RWPE1 (cell line): ENCODE results near the gene NUDT1.

Experiments
- CTCF ChIA-PET: fragments of 350-600 bp; sonication (Branson Sonifier 250); formaldehyde crosslinking; extraction: SDS; loops from one replicate; lab custom pipeline; 2021; lab: Yijun Ruan, JAX
- POLR2A ChIA-PET: fragments of 400-600 bp; formaldehyde crosslinking; extraction: SDS; loops from one replicate; lab custom pipeline; 2020; ENCODE audit warnings: antibody characterized with exemption; ENCODE audit not compliant: low non-redundant PET; lab: Yijun Ruan, JAX
- DNase-seq: peaks from one replicate; pipeline ENCODE4 v3.0.0; 2012; ENCODE audit warnings: low spot score
- H3K27ac ChIP-seq: fragments of 450-650 bp; 2 replicates; pipeline ENCODE4 v1.5.1; 2017
- TF ChIP-seq, protein P1 (sequence below): fragments of 450-650 bp; conservative IDR thresholded peaks from 2 replicates; pipeline ENCODE4 v1.5.1; 2017; ENCODE audit warnings: low read depth, mild to moderate bottlenecking

Gene NUDT1

DNA sequence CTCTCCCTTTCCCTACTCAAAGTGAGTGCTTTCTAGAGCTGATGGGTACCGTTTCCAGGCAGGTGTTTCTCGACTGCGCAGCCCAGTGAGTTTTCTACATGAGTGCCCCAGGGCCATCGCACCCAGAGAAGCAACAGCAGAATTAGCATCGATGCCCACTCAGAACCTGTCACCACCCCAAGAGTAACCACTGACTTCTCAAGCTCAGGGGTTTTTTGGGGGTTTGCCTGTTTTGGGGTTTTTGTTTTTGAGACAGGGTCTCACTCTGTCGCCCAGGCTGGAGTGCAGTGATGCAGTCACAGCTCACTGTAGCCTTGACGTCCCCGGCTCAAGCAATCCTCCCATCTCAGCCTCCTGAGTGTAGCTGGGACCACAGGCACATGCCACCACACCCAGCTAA lies 46.5 kb downstream of the NUDT1 start:
- CTCF ChIA-PET: no interaction called here
- TF ChIP-seq, protein P1, sequence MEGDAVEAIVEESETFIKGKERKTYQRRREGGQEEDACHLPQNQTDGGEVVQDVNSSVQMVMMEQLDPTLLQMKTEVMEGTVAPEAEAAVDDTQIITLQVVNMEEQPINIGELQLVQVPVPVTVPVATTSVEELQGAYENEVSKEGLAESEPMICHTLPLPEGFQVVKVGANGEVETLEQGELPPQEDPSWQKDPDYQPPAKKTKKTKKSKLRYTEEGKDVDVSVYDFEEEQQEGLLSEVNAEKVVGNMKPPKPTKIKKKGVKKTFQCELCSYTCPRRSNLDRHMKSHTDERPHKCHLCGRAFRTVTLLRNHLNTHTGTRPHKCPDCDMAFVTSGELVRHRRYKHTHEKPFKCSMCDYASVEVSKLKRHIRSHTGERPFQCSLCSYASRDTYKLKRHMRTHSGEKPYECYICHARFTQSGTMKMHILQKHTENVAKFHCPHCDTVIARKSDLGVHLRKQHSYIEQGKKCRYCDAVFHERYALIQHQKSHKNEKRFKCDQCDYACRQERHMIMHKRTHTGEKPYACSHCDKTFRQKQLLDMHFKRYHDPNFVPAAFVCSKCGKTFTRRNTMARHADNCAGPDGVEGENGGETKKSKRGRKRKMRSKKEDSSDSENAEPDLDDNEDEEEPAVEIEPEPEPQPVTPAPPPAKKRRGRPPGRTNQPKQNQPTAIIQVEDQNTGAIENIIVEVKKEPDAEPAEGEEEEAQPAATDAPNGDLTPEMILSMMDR: no peak
- POLR2A ChIA-PET: no interaction called here
- H3K27ac ChIP-seq: no peak overlapping the region
- DNase-seq: no peak

DNA sequence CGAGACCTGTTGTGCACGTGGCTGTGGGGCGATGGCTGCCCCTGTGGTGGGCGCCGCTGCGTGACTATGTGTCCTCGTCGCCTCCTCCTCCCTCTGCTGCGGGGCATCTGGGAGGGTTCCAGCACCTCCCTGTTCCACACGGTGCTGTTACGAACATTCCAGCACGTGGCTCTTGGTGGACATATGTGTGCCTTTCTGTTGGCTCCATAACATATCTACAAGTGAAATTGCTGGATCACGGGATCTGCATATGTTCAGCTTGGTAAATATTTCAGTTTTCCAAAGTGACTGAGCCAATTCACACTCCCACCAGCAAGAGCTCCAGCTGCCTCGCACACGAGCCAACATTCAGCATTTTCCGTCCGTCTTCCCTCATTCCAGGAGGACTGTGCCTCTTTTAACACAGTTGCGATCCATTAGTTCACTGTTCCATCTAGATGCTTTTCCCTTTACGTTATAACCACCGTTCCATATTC lies 47.1 kb downstream of the NUDT1 start:
- ChIA-PET POLR2A (no interaction called here), CTCF (no interaction called here)

DNA sequence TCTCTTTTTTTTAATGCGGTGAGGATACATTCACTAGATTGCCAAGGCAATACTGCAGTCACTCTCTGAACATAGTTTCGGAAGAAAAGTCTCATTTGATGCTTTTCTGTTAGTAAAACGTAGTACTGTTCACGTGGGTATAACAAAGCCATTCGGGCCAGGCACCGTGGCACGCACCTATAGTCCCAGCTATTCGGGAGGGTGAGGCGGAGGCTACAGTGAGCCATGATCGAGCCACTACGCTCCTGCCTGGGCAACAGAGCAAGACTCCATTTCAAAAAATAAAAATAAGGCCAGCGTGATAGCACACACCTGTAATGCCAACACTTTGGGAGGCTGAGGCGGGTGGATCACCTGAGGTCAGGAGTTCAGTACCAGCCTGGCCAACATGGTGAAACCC lies 47.6 kb downstream of the NUDT1 start:
- H3K27ac ChIP-seq: no peak overlapping the region
- no peak for DNase-seq
- ChIA-PET POLR2A (no interaction called here), CTCF (no interaction called here)
- TF ChIP-seq, protein P1: no peak

More for the DNA sequence above, 47.1 kb downstream of the NUDT1 start:
- TF ChIP-seq, protein P1: no peak
- no peak for DNase-seq
- H3K27ac ChIP-seq: no peak overlapping the region

DNA sequence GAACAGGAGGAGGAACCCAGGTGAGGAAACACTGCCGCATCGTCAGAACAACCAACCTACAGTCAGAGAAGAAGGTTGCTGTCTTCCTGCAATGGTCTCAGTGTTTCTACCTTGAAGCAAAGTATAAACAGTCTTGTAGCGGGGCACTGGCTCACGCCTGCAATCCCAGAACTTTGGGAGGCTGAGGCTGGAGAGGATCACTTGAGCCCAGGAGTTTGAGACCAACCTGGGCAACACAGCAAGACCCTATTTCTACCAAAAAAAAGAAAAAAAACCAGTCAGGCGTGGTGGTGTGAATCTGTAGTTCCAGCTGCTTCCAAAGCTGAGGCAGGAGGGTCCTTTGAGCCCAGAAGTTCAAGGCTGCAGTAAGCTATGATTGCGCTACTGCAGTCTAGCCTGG lies 48.9 kb downstream of the NUDT1 start:
- ChIA-PET POLR2A (no interaction called here), CTCF (no interaction called here)
- no peak for DNase-seq
- no peak overlapping the region for H3K27ac ChIP-seq
- TF ChIP-seq, protein P1: no peak

DNA sequence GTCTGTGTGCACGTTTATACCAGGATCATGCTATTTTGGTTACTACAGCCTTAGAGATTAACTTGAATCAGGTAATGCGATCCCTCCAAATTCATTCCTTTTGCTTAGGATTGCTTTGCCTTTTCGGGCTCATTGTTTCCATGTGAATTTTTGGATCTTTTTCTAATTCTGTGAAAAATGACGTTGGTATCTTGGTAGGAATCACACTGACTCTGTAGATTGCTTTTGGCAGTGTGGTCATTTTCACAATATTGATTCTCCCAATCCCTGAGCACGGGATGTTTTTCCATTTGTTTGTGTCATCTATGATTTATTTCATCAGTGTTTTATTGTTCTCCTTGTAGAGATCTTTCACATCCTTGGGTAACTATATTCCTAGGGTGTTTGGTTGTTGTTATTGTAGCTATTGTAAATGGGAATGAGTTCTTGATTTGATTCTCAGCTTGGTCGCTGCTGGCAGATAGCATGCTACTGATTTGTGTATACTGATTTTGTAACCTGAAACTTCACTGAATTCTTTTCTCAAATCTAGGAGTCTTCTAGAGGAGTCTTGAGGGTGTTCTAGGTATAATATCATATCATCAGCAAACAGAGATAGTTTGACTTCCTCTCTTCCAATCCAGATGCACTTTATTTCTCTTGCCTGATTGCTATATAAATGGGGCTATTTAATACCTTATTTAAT lies 54.1 kb downstream of the NUDT1 start:
- DNase-seq: no peak
- POLR2A ChIA-PET: no interaction called here
- CTCF ChIA-PET: no interaction called here
- TF ChIP-seq, protein P1: no peak
- H3K27ac ChIP-seq: no peak overlapping the region

DNA sequence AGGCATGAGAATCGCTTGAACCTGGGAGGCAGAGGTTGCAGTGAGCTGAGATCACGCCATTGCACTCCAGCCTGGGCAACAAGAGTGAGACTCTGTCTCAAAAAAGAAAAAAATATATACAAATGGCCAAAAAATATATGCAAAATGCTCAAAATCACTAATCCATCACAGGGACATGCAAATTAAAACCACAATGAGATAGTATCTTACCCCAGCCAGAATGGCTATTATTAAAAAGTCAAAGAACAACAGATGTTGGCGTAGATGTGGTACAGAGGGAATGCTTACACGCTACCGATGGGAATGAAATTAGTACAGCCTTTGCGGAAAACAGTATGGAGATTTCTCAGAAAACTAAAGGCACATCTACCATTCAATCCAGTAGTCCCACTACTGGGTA lies 54.8 kb downstream of the NUDT1 start:
- ChIA-PET POLR2A (no interaction called here), CTCF (no interaction called here)
- TF ChIP-seq, protein P1: no peak
- DNase-seq: no peak
- H3K27ac ChIP-seq: no peak overlapping the region
